ENCODE data around the gene DNAAF1.

DNAAF1 gene

DNA sequence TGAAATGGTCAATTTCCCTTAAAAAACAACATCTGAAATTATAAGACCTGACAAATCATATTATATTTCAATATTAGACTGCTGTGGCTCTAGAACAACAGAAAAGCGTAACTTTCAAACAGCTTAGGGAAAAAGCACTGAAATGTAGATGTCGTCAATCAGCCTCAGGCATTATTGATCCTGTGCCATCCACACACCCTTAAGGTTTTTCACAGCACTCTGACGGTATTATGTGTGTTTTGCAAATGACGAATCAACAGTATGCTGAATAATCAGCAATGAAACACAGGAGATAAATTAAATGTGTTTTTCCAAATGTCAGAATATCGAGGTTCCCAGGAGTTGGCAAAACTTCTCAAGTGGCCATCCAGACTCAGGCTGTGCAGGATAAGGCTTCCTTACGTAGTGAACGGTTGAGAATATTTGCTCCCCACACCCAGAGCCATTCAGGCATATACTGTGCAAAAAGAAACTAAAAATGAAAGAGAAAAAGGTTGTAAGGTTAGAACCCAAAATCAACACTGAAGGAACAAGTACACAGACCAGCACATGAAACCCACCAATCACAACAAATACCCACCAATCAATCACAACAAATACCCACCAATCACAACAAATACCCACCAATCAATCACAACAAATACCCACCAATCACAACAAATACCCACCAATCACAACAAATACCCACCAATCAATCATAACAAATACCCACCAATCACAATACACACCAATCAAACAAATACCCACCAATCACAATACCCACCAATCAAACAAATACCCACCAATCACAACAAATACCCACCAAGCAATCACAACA lies 20.6 kb upstream of the DNAAF1 start:
- DNase-seq: no peak

DNA sequence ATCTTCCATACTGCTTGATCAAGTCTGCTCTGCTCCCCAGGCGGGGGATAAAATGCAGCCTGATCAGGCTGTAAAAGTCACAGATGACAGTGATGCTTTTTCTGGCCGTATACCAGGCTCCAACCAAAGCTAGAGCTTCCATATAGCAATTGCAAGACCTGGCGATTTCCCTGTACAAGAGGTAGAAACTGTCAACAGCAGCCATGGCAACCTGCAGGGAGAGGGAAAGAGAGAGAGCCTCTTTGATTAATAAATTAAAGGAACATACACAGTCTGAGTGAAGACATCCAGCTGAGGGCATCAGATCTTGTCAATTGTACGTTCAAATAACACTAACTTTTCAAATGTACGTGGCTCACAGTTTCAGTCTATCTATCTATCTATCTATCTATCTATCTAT lies 14.0 kb upstream of the DNAAF1 start:
- DNase-seq: no peak

DNA sequence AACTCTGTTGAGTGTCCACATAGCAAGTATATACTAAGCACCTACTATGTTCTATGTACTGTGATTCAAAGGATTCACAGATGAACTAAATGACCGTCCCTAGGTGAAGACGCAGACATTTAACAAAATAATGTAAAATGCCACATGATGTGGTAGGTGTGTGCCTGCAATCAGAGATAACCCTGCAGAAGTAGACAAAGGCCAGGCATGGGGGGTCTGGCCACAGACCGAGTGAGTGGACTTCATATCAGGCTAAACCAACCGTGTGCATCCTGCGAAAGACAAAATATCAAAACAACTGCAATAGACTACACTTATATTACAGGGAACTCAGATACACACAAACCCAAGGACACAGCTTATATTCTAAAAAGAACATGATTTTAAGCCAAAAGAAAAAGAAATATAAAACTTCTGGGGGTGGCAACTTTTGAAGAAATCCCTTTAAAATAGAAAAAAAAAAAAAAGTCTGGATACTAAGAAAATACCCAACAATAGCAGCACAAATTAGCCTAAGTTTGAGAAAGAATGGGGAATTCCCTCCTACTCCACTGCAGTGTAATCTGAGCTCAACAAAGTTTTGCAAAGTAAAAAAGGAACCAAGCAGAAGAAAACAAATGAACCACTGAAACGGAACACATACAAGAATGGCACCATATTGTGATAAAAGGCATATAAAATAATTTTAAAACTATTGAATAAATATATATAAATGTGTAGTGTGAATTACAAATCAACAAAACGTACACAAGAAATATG lies 12.4 kb upstream of the DNAAF1 start:
- DNase-seq: no peak

DNA sequence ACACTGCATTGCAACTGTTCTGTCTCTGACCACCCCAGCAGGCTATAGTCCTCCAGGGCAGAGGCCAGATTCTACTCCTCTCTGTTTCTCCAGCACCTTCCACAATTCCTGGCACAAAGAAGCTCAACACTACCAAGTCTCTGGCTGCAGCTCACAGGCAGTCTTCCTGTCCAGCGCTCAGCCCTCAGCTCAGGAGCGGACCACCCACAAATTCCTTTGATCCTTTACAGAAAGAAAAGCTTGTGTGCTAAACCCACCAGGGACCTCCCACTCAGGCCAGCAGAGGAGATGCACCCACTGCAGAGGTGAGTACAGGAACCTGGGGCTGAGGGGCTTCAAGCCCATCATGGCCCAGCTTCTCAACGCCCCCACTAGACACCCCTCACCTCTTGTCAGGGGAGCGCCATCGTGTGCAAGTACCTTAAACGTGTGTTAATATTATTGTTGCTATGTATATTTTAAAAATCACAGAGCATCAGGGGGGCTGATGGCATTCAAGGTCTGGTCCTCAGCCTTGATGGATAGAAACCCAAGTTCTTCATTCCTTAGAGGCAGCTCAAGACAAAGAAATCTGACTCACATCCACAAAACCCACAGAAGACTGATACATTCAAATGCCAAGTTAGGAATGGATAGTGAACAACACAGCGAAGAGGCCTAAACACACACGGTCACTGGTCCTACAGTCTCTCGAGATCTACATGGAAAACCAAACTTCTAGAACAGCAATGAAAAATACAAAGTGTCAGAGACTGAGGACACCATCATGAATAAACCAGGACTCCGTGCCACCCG lies 8.6 kb upstream of the DNAAF1 start:
- no peak for DNase-seq

- DNase-seq: no peak
Measured at GRCh38 chr16:84137287-84137686, 7.8 kb upstream of the DNAAF1 start.

DNA sequence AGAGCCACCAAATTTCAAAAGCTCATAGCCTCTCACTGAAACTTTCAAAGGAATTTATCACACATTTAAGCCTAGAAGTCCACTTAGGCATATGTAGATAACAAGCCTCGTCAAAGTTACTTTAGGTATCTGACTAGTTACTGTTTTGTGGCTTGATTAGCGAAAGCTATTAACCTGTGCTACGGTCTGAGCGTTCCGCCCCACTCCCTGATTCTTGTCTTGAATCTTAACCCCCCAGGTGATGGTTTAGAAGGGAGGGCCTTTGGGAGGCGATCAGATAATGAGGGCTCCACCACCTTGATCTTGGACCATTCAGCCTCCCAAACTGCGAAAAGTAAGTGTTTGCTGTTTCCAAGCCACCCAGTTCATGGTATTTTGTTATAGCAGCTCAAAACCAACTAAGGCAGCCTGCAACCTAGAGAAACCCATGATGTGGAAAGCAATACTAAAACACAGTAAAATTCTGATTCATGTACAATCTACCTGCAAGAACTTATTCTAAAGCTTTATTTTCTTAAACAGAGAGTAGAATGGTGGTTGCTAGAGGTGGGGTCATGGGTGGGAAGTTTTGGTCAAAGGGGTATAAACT lies 7.2 kb upstream of the DNAAF1 start:
- DNase-seq: no peak

DNA sequence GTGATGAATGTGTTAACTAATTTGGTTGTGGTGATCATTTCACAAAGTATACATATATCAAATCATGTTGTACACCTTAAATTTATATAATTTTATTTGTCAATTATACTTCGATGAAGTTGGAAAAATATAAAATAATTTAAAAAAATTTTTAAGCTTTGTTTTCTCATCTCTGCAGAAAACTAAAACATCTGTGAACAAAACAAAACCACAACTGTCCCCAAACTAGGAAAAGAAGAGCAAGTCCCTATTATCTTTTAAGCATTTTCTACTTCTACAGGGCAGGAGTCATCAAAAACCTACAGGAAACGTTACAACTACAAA lies 6.6 kb upstream of the DNAAF1 start:
- no peak for DNase-seq

GRCh38 chr16:84138824-84139627 lies 6.1 kb upstream of the DNAAF1 start:
- peak; percentile 40 for DNase-seq

DNA sequence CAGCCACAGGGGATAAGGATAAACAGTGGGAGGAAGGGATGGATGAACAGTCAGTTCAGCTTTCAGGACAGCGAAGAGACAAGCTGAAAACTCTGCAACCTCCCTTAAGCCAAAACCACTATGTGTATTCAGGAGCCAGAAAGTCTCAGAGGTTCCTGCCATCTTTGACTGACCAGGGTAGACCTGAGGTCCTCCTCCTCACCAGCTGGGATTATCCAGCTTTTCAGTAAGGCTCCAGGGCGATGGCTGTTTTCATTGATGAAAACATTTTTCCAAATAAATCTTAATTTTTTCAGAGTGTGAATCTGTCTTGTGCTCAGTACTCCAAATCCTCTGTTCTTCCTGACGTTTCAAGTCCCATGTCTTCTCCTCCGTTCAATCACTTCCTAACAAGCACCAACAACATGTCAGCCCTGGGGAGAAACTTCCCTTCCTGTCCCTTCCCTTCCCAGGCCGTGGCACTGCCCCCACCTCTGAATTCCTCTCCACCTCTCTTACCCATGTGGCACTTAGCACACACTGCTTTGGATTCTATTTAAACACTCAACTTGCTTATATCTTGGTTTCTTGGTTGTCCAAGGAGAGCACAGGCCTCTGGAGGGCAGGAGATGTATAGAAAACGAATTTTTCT lies 5.4 kb upstream of the DNAAF1 start:
- DNase-seq: no peak

GRCh38 chr16:84141143-84141670 lies 3.9 kb upstream of the DNAAF1 start:
- peak; percentile 18 for DNase-seq

DNA sequence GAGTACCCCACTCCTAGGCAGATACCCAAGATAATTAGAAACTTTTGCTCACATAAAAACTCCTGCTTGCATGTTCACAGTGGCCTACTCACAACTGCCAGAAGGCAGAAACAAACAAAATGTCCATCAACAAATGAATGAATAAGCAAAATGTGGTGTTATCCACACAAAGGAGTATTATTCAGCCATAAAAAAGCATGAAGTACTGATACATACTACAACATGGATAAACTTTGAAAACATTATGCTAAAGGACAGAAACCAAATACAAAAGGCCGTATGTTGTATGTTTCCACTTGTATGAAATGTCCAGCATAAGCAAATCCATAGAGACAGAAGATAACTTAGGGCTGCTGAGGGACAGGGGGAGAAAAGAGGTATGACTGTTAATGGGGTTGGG lies 2.0 kb upstream of the DNAAF1 start:
- no peak for DNase-seq

GRCh38 chr16:84143784-84144199 lies 1.3 kb upstream of the DNAAF1 start:
- no peak for DNase-seq

DNA sequence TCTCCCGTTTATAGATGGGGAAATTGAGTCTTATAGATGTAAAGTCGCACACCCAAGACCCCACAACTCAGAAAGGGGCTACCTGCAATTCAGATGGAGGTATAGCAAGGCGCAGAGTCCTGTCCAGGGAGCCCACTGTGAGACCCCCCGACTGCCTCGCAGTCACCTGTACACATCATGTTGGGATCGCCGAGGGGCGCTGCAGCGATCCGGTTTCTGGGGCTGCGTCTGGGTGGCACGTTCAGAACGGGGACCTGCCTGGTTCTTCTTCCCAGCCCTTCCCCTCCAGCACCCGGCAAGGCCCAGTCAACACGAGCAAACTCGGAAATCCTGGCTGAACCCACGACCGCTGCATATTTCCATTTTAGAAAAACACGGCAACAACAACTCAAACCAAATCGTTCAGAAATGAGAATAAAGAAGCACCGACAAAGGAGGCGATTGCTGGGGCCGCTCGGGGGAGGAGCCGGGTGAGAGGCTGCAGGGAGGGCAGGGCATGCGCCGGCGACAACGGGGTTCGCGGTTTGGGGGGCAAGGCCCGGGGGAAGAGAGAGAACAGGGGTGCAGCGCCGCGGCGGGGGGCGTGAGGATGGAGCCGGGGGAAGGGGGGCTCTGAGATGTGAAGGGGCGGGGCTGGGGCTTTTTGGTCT lies 774 bp upstream of the DNAAF1 start:
- peak; percentile 37 for DNase-seq

DNA sequence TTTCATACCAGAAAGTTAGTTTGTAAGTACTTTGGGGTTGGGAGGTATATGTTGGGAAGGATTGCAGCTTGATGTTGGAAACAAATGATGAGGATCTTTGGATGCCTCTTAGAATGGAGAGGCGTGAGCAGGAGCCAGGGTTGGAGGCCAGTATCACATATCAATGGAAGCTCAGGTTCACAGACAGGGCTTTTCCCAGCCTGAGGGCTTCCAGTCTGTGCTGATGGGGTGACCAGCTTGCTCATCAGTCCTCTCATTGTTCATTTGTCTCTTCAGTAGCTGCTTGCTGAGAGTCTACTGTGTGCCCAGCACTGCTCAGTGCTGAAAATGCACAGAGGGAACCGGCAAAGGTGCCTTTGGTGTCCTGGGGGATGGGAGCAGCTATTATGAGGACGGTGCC lies 5.8 kb downstream of the DNAAF1 start:
- DNase-seq: no peak

DNA sequence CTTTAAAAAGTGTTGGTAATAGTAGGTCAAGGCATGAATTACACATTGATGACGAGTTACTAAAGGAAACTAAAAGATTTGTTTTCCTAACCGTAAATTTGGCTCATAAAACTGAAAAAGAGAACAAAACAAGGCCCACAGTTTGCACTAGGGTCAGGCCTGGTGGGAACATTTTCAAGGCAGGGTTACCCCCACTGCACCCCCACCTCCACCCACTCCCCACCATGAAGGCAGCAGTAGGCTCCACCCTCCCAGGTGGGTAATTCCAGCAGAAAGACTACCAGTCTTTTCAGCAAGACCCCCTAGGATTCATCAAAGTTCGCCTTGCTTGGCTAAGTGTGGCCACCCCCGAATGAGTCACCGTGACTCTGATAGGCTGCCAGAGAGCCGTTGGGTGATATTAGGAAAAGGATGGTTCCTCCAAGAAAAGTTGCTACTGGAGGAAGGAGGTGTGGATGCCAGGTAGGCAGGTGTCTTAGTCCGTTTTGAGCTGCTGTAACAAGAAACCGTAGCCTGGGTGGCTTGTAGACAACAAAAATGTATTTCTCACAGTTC lies 8.6 kb downstream of the DNAAF1 start:
- no peak for DNase-seq

DNA sequence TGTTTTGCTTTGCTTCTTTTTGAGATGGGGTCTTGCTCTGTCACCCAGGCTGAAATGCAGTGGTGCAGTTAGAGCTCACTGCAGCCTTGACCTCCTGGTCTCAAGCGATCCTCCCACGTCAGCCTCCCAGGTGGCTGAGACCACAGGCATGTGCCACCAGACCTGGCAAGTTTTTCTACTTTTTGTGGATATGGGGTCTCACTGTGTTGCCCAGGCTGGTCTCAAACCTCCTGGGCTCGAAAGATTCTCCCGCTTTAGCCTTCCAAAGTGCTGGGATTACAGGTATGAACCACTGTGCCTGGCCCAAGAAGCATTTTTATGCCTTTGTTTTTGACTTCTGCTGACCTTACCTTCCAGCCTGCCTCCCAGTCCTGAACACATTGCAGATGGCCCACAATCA lies 10.1 kb downstream of the DNAAF1 start:
- DNase-seq: no peak

DNA sequence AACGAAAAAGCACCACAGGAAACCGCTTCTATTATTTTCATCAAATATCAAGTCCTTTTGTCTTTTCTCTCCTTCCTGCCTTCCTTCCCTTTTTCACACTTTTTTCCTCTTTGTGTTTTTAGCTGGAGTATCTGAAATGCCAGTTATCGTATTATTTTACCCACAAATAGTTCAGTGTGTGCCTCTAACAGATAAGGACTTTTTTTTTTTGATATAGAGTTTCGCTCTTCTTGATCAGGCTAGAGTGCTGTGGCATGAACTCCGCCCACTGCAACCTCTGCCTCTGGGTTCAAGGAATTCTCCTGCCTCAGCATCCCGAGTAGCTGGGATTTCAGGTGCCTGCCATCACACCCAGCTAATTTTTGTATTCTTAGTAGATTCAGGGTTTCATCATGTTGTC lies 10.7 kb downstream of the DNAAF1 start:
- DNase-seq: no peak

DNA sequence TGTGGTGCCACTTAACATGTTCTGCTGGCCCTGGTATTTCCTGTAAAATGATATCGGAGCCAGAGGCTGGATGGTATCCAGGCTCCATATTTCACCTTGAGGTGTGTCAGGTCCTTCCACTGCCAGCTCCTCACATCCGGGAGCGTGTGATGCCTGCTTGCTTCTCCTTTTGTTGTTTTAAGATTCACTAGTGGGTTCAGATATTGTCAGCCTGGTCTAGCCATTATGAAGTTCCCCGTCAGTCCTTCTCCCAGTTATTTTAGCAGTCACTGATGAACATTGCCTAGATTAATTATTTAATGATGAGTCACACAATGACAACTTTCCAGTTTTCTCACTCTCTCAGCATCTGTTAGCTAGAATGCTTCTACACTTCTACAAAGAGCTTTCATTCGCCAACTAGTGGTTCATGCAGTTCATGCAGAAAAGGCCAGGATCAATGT lies 11.3 kb downstream of the DNAAF1 start:
- DNase-seq: no peak

GRCh38 chr16:84159007-84159406 lies 13.9 kb downstream of the DNAAF1 start:
- no peak for DNase-seq

GRCh38 chr16:84159800-84160199 lies 14.7 kb downstream of the DNAAF1 start:
- no peak for DNase-seq

DNA sequence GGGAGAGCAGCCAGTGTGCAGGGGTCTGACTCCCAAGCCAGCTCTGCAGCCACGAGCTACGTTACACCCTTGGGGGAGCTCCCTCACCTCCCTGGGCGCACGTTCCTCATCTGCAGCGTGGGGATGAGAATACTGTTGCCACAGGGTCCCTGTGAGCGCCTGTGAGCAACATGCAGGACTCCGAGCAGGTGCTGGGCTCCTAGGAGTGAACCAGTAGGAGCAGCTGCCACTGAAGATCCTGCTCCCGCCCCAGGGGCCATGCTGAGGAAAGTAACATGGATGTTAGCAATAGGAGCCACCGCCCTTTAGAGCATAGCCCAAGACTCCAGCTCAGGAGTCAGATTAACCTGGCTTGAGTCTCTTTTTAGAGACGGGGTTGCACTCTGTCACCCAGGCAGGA lies 15.9 kb downstream of the DNAAF1 start:
- DNase-seq: no peak
